Trophoblast cell (in vitro differentiated cells and primary cell): Measurements from ENCODE around the gene CHIC2.
"Not testable (repeated sequence)": the region's sequence is repeated elsewhere in the genome, so short reads cannot be mapped to it uniquely, and the experiment has no call there.

Source experiments
- DNase-seq, 2 donors: peaks; one replicate each; pipeline ENCODE4 v3.0.0-alpha.2; 2016
- H2AFZ ChIP-seq: 2 replicates; pipeline ENCODE4 v1.6.1; 2013; ENCODE audit warnings: low read length, moderate library complexity, mild to moderate bottlenecking; ENCODE audit not compliant: insufficient read depth, poor library complexity
- H2AK5ac ChIP-seq: 2 replicates; pipeline ENCODE4 v1.6.1; 2013; ENCODE audit warnings: mild to moderate bottlenecking, low read length
- H2BK120ac ChIP-seq: 2 replicates; pipeline ENCODE4 v1.6.1; 2013; ENCODE audit warnings: low read length, mild to moderate bottlenecking, moderate library complexity; ENCODE audit not compliant: insufficient read depth, poor library complexity
- H2BK12ac ChIP-seq: 2 replicates; pipeline ENCODE4 v1.6.1; 2013; ENCODE audit warnings: mild to moderate bottlenecking, low read length, moderate library complexity
- H2BK5ac ChIP-seq: 2 replicates; pipeline ENCODE4 v1.6.1; 2013; ENCODE audit warnings: low read length, low read depth, moderate library complexity, mild to moderate bottlenecking; ENCODE audit not compliant: poor library complexity
- H3K14ac ChIP-seq: 2 replicates; pipeline ENCODE4 v1.6.1; 2013; ENCODE audit warnings: mild to moderate bottlenecking, low read length
- H3K18ac ChIP-seq: 2 replicates; pipeline ENCODE4 v1.6.1; 2013; ENCODE audit warnings: mild to moderate bottlenecking, low read length
- H3K23ac ChIP-seq: 2 replicates; pipeline ENCODE4 v1.6.1; 2013; ENCODE audit warnings: low read length
- H3K27ac ChIP-seq: 2 replicates; pipeline ENCODE4 v1.5.1; 2013; ENCODE audit warnings: low read depth, mild to moderate bottlenecking, inconsistent platforms, low read length, moderate library complexity
- H3K27me3 ChIP-seq: 2 replicates; pipeline ENCODE4 v1.6.1; 2013; ENCODE audit warnings: inconsistent platforms, mild to moderate bottlenecking, low read length, moderate library complexity; ENCODE audit not compliant: insufficient read depth
- H3K36me3 ChIP-seq, 2 experiments: 1 replicate in 1 of 2; 2 replicates in 1 of 2; pipeline ENCODE4 v1.6.1; 2013; ENCODE audit warnings: low read length in 2 of 2, mild to moderate bottlenecking in 2 of 2, moderate library complexity in 1 of 2; ENCODE audit not compliant: insufficient read depth in 2 of 2, control insufficient read depth in 1 of 2
- H3K4ac ChIP-seq: 2 replicates; pipeline ENCODE4 v1.6.1; 2013; ENCODE audit warnings: low read depth, mild to moderate bottlenecking, low read length, moderate library complexity
- H3K4me1 ChIP-seq, 2 experiments: 1 replicate in 1 of 2; 2 replicates in 1 of 2; pipeline ENCODE4 v1.6.1; 2013; ENCODE audit warnings: low read length in 2 of 2, mild to moderate bottlenecking in 2 of 2, moderate library complexity in 1 of 2; ENCODE audit not compliant: insufficient read depth in 2 of 2, control insufficient read depth in 1 of 2
- H3K4me2 ChIP-seq: 2 replicates; pipeline ENCODE4 v1.6.1; 2013; ENCODE audit warnings: inconsistent platforms, mild to moderate bottlenecking, low read length, moderate library complexity
- H3K4me3 ChIP-seq: 2 replicates; pipeline ENCODE4 v1.5.1; 2013; ENCODE audit warnings: mild to moderate bottlenecking, low read depth, low read length, inconsistent platforms
- H3K79me1 ChIP-seq: one replicate; pipeline ENCODE4 v1.6.1; 2013; ENCODE audit warnings: low read length
- H3K79me2 ChIP-seq: 2 replicates; pipeline ENCODE4 v1.6.1; 2013; ENCODE audit warnings: low read length, mild to moderate bottlenecking; ENCODE audit not compliant: control insufficient read depth, insufficient read depth, poor library complexity
- H3K9ac ChIP-seq: 2 replicates; pipeline ENCODE4 v1.6.1; 2013; ENCODE audit warnings: mild to moderate bottlenecking, low read length
- H3K9me3 ChIP-seq: 2 replicates; pipeline ENCODE4 v1.6.1; 2013; ENCODE audit warnings: low read depth, mild to moderate bottlenecking, control low read depth, inconsistent platforms, low read length; ENCODE audit not compliant: insufficient read depth
- H4K12ac ChIP-seq: 2 replicates; pipeline ENCODE4 v1.6.1; 2013; ENCODE audit warnings: low read depth, mild to moderate bottlenecking, low read length, moderate library complexity
- H4K8ac ChIP-seq: 2 replicates; pipeline ENCODE4 v1.6.1; 2013; ENCODE audit warnings: low read depth, mild to moderate bottlenecking, low read length, moderate library complexity
- H4K91ac ChIP-seq: one replicate; pipeline ENCODE4 v1.6.1; 2013; ENCODE audit warnings: low read depth, mild to moderate bottlenecking, low read length, moderate library complexity
- whole genome bisulfite sequencing: extraction: QIAGEN DNeasy Blood & Tissue Kit; methylation state at CpG from one replicate; pipeline ENCODE4 v1.1.7; 2013; ENCODE audit warnings: missing lambda C conversion rate; ENCODE audit not compliant: insufficient read length, insufficient coverage; ENCODE audit errors: extremely low coverage; 5-methylcytosine and 5-hydroxymethylcytosine counted together

CHIC2 gene

DNA sequence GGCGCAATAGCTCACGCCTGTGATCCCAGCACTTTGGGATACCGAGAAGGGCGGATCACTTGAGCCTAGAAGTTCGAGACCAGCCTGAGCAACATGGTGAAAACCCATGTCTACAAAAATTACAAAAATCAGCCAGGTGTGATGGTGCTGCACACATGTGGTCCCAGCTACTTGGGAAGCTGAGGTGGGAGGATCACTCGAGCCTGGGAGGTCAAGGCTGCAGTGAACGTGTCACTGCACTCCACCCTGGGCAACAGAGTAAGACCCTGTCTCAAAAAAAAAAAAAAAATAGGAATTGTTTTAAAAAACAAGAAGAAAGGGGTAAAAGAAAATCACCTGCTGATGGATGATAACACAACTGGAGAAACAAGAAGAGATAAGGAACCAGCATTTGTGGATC is 38.8 kb downstream of the CHIC2 start:
- no peak overlapping the region for H3K4me2 ChIP-seq
- H4K8ac ChIP-seq, result no peak overlapping the region
- H3K14ac ChIP-seq, result no peak overlapping the region
- no peak for DNase-seq
- no CpG with 5 or more reads among the region's 7 CpGs for WGBS
- H3K9me3 ChIP-seq, result no peaks in the 10 kb centered on the region
- H2AFZ ChIP-seq, result no peak overlapping the region
- H2BK5ac ChIP-seq, result no peak overlapping the region
- H2BK120ac ChIP-seq, result no peak overlapping the region
- no peak overlapping the region for H3K4ac ChIP-seq
- no peak overlapping the region for H2BK12ac ChIP-seq
- no peaks in the 10 kb centered on the region for H3K79me2 ChIP-seq
- no peak overlapping the region for H3K18ac ChIP-seq
- no peak overlapping the region for H2AK5ac ChIP-seq
- H3K23ac ChIP-seq, result no peak overlapping the region
- H4K91ac ChIP-seq, result no peak overlapping the region
- no peak overlapping the region for H3K27ac ChIP-seq
- H3K27me3 ChIP-seq, result no peaks in the 10 kb centered on the region
- no peak overlapping the region for H3K9ac ChIP-seq
- no peak overlapping the region for H4K12ac ChIP-seq
- no peaks in the 10 kb centered on the region for H3K79me1 ChIP-seq
- H3K4me3 ChIP-seq, result no peak overlapping the region
- peaks cover 0 to 2% of the 10 kb centered on the region in 2 experiments for H3K4me1 ChIP-seq
- H3K36me3 ChIP-seq, result peaks cover 2 to 4% of the 10 kb centered on the region in 2 experiments

DNA sequence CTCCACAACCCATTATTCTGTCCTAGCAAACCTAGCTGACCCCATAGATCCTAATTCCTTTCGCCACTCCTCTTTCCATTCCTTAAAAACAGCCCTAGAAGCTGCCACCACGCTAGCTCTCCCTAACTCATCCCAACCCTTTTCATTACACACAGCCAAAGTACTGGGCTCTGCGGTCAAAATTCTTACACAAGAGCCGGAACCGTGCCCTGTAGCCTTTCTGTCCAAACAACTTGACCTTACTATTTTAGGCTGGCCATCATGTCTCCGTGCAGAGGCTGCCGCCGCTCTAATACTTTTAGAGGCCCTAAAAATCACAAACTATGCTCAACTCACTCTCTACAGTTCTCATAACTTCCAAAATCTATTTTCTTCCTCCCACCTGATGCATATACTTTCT is 41.4 kb downstream of the CHIC2 start:
- H3K27me3 ChIP-seq, DNase-seq, H3K9ac ChIP-seq, H2BK120ac ChIP-seq, H2AK5ac ChIP-seq, H3K9me3 ChIP-seq, H3K27ac ChIP-seq, H3K4me1 ChIP-seq, H3K18ac ChIP-seq, H3K14ac ChIP-seq, H3K79me1 ChIP-seq, H2BK5ac ChIP-seq, H3K4me2 ChIP-seq, H3K4me3 ChIP-seq, H4K8ac ChIP-seq, H4K91ac ChIP-seq, H2BK12ac ChIP-seq, H3K79me2 ChIP-seq, H3K23ac ChIP-seq, H3K36me3 ChIP-seq, H2AFZ ChIP-seq, H4K12ac ChIP-seq, H3K4ac ChIP-seq: not testable (repeated sequence)
- no CpG with 5 or more reads among the region's 8 CpGs for WGBS

DNA sequence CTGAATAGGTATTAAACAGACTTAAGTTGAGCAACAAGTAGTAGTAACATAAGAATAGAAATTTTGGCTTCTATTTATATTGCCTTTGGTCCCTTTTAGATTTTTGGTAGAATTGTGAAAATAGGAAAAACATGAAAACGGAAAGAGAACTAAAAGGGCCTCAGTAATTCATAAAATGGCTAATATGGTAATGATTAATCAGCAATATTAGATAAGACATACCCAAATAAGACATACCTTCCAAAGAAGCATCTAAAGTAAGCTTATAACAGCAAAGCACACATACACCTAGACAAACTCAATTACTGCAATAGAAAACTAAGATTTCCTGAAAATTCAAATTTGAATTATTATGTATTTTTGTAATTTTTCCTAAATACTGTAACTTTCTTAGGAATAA is 46.4 kb downstream of the CHIC2 start:
- Histone ChIP-seq H2BK12ac (no peak overlapping the region), H3K4me3 (no peak overlapping the region), H2AK5ac (no peak overlapping the region), H3K36me3 (no peaks in the 10 kb centered on the region), H3K27me3 (no peaks in the 10 kb centered on the region), H2BK5ac (no peak overlapping the region), H4K12ac (no peak overlapping the region), H4K8ac (no peak overlapping the region), H2BK120ac (no peak overlapping the region), H2AFZ (no peak overlapping the region), H3K4ac (no peak overlapping the region), H3K23ac (no peak overlapping the region), H3K27ac (no peak overlapping the region), H4K91ac (no peak overlapping the region), H3K14ac (no peak overlapping the region), H3K4me2 (no peak overlapping the region), H3K4me1 (peaks cover 0 to 2% of the 10 kb centered on the region in 2 experiments), H3K18ac (no peak overlapping the region), H3K9ac (no peak overlapping the region), H3K9me3 (no peaks in the 10 kb centered on the region), H3K79me1 (no peaks in the 10 kb centered on the region), H3K79me2 (no peaks in the 10 kb centered on the region)
- DNase-seq, result no peak
- no CpG with 5 or more reads among the region's 1 CpG for WGBS

- H3K4me1 ChIP-seq, result peaks cover 0 to 2% of the 10 kb centered on the region in 2 experiments
- H2AK5ac ChIP-seq, result no peak overlapping the region
- no peak overlapping the region for H3K4me2 ChIP-seq
- no peak overlapping the region for H4K8ac ChIP-seq
- H3K14ac ChIP-seq, result no peak overlapping the region
- no peak overlapping the region for H3K4ac ChIP-seq
- no peaks in the 10 kb centered on the region for H3K9me3 ChIP-seq
- no peak overlapping the region for H2BK120ac ChIP-seq
- no peak overlapping the region for H3K9ac ChIP-seq
- no peak overlapping the region for H2BK5ac ChIP-seq
- no peak overlapping the region for H3K27ac ChIP-seq
- H3K27me3 ChIP-seq, result no peaks in the 10 kb centered on the region
- H3K23ac ChIP-seq, result no peak overlapping the region
- no CpG with 5 or more reads among the region's 2 CpGs for WGBS
- no peak overlapping the region for H2AFZ ChIP-seq
- no peaks in the 10 kb centered on the region for H3K79me2 ChIP-seq
- no peak overlapping the region for H2BK12ac ChIP-seq
- DNase-seq, result no peak
- no peak overlapping the region for H4K91ac ChIP-seq
- no peak overlapping the region for H3K18ac ChIP-seq
- H3K36me3 ChIP-seq, result no peaks in the 10 kb centered on the region
- no peak overlapping the region for H4K12ac ChIP-seq
- no peaks in the 10 kb centered on the region for H3K79me1 ChIP-seq
- no peak overlapping the region for H3K4me3 ChIP-seq
Measured at GRCh38 chr4:54017308-54017707, 47.1 kb downstream of the CHIC2 start.
